GM19397 (cell line): Measurements from ENCODE around the gene UROS.

Experiments
- ATAC-seq: cut with Tn5 transposase; IDR thresholded peaks from one replicate; pipeline ENCODE4 v1.9.1; 2021; ENCODE audit warnings: mild to moderate bottlenecking, moderate library complexity; ENCODE audit not compliant: unreplicated experiment

The UROS gene

DNA sequence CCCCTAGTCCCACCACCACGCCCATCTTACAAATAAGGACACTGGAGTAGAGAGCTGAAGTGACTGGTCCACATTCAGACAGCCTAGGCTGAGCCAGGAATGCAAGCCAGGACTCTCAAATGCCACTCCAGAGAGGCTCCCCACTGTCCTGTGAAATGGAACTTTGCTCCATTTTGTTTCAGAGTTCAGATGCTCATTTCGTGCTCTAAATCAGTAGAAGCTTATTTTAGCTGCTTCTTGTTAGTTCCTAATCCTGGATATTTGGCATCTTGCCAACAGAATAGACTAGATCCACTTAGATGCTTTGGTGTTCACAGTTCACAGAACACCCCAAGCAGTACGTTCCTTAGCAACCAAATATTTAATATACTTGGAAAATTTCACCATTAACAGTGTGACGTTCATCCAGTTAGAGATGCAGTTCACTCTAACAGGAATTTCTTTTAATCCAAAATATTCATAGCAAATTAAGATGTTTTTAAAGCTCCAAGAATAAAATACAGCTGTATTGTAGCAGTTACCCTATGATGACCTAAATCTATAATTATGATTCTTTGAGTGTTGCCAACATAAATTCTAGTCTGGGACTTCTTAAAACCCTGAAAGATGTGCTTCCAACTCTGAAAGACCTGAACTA is 54.7 kb downstream of the UROS start:
- ATAC-seq: no peak

DNA sequence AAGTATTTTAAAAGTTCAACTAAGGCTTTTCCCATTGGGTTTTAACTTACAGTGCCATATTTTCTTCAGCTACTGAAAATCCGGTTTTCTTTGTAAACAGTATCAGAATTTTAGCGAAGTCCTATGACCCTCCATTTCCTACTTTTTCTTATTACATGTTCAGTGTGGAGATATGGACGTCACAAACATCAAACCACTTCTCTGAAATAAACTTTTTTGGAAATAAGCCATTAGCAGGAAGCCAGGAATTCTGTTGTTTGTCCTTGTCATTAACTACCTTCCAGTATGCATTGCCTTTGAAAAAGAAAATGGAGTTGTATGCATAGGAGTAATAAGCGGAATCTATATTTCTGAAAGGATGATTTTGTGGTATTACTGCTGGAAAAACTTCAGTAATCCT is 56.5 kb downstream of the UROS start:
- no peak for ATAC-seq

DNA sequence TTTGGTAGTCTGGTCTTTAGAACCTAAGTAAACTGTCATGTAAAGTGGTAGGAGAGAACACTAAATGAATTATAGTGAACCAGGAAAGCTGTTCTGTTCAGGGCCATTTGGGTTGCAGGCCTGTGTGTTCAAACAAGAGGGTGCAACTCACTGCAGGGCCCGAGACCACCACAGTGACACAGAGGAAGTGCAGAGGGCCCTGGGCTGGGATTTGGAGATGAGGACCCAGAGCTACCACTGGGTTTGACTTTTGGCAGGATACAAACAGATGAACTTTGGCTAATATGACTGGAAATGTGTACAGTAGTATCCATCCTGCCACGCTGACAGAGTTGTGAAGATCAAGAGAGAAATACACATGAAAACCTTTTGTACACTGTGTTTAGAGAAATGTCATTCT is 57.2 kb downstream of the UROS start:
- no peak for ATAC-seq

DNA sequence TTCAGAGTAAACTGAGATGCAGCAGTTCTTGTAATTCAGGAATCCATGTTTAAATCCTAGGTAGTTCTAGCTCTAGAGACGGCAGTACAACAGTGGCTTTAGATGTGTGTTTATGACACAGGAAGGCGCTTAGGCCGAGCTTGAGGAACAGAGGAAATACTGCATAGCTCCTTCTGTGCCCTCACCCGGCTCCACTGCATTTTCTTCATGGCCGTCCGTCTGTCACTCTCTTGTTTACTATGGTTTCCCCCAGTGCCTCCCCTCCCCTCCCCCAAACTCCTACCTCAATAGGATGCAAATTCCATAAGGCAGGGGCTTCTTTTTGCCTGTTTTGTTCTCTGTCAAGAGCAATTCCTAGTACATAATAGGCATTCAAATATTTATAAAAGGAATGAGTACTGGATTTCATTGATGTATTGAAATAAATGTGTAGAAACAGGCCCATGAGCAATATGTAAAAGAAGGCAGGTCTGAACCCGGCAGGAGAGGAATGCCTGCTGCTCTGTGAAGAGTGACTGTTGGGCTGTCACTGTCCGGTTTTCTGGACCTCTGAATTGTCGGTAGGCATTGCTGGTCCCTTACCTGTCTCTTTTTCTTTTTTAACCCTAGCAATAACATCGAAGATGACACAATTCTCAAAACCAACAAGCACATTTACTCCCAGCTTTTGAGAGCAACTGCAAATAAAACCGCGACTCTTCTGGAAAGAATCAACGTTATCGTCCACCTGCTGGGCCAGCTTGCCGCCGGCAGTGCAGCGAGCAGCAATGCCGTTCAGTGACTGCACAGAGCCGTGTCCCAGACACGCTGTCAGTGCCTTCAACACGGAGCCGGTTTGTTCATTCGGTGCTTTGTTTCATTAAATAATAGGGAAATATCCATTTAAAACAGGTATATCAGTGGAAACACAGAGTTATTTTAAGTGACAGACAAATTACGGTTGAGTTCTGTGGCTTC is 60.1 kb downstream of the UROS start:
- no peak for ATAC-seq

DNA sequence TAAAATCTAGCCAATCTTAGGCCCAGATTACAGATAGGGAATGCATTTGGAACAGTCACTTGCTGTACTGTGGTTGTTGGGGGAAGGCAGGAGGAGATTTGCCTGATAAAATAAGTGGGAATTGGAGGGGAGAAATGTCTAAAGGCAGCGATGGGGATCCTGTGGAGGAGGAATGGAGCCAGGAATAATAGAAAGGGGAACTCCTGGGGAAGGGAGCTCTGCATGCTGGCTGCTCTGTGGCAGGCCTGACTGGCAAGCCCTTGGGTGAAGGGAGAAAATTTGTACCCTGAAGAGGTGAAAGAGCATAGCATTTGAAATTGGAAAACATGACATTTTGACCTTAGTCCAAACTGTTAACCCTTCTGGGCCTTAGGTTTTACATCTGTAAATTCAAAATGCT is 61.1 kb downstream of the UROS start:
- no peak for ATAC-seq

DNA sequence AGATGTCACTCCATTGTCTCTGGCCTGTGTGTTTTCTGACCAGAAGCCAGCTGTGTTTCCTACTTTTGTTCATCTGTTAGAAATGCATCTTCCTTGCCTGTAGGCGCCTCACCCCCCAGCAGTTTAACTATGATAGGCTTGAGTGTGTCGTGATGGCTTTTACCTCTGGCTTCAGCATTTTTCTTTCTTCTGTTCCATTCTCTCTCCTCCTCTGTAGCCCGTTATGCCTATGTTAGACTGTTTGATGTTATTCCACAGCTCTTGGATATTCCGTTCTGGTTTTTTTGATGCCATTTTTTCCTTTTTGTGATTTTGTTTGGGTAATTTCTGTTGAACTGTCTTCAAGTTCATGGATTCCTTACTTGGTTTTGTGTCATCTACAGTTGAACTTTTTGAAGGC is 65.3 kb downstream of the UROS start:
- ATAC-seq: no peak

DNA sequence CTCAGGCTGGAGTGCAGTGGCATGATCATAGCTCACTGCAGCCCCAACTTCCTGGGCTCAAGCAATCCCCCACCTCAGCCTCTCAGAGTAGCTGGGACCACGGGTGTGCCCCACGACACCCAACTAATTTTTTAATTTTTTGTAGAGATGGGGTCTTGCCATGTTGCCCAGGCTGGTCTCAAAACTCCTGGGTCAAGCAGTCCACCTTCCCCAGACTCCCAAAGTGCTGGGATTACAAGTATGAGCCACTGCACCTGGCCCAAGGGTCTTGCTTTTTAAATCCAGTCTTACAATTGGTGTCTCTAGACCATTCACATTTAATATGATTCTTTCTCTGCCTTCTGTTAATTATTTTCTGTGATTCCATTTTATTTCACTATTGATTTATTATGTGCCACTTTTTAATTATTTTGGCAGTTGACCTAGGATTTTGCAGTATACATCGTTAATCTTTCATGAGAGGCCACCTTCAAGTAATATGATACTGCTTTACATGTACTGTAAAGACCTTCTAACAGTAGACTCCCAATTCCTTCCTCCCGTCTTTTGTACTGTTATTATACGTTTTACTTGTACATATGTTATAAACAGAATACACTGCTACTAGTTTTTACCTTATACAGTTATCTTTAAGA is 66.1 kb downstream of the UROS start:
- no peak for ATAC-seq

DNA sequence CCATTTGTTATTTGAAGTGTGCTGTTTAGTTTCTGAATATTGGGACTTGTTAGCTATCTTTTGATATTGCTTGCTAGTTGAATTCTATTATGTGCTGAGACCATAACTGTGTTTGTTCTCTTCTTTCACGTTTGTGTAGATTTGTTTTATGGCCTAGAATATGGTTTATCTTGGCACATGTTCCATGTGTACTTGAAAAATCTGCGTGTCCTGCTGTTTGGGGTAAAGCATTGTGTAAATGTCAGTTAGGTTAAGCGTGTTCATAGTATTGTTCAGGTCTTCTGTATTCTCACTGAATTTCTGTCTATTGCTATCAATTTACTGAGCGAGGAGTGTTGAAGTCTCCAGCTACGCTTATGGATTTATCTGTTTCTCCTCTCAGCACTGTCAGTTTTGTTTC is 66.9 kb downstream of the UROS start:
- no peak for ATAC-seq

DNA sequence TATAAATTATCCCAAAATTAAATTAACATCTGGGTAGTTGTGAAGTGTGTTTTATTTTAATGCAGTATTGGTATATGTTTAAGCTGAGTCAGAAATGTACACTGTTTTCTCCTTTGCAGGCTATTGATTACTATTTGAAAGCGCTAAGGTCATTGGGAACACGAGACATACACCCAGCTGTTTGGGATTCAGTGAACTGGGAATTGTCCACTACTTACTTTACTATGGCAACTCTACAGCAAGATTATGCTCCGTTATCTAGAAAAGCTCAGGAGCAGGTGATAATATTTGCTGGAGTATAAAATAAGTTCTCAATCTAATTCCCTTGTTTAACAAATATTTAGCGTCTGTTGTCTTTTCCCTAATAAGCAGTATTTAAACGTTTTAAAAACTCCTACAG is 75.6 kb downstream of the UROS start:
- ATAC-seq: no peak

DNA sequence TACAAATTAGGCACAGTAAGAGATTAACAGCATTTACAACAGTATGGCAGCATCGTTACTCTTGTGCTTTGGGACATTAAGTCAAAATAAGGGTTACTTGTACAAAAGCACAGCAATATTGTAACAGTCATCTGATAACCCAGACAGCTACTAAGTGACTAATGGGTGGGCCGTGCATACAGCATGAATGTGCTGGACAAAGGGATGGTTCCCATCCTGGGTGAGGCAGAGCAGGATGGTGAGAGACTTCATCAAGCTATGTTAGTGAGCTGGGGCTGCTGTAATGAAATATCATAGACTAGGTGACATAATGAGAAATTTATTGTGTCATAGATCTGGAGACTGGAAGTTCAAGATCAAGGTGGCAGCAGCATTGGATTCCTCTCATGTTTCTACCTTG is 78.1 kb downstream of the UROS start:
- ATAC-seq: no peak

DNA sequence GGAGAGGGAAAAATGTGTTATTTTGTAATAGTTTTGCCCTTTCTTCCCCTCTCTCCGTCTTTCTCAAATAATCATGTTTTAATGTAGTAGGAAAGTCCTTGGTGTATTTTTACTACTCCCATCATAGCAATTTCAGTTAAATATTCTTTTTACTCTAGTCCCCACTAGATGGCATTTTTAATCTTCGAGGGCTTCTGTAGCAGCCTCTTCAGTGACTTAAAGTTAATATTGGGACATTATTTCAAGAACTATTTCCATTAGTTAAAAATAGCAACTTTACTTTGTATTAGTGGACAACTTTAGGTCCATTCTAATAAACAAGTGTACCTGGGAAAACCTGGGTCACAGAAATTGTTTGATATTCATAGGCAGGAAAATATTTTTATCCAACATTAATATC is 80.6 kb downstream of the UROS start:
- ATAC-seq: no peak

DNA sequence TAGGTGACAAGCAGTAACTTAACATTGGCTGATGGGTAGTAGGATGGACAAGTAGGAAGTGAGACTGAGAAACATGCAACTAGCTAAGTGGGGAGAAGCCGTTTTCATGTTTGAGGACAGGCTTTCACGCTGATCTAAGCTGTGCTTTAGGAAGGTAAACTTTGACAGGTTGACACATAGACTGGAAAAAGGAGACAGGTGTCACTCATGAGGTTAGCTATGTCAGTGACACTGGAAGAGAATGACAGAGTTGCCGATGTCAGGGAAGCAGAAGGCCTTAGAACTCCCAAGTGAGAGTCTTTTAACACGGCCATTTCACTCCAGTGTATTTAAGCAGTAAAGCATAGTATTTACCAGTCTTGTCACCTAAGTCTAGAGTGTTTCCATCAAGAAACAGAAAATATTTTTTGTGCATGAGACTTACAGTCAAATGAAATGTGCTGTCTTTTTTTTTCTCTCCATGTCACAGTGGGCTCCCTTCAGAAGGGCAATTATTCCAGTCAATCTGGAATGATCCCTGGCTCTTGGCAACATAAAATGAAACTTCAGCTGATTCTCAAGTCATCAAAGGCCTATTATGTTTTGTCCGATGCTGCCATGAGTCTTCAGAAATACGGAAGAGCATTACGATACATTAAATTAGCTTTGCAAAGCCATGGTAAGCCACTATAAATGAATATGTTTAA is 82.9 kb downstream of the UROS start:
- ATAC-seq: no peak
